NB4 (cell line): ENCODE measurements around the gene RTP4.

Experiments used
- MAX ChIP-seq: IDR thresholded peaks from 2 replicates; pipeline ENCODE4 v1.6.1; 2011; ENCODE audit warnings: low read depth, low read length
- MYC ChIP-seq: IDR thresholded peaks from 2 replicates; pipeline ENCODE4 v1.6.1; 2011; ENCODE audit warnings: low read depth, low read length
- POLR2A ChIP-seq: IDR thresholded peaks from 2 replicates; pipeline ENCODE4 v1.6.1; 2011; ENCODE audit warnings: mild to moderate bottlenecking; ENCODE audit not compliant: insufficient read length; ENCODE audit errors: extremely low read depth
- TF ChIP-seq, protein P1 (sequence below): IDR thresholded peaks from one replicate; pipeline ENCODE4 v1.5.1; 2012; ENCODE audit warnings: low read depth, low read length

GRCh38 chr3:187328691-187329090 is 39.5 kb upstream of the RTP4 start:
- TF ChIP-seq, protein P1, sequence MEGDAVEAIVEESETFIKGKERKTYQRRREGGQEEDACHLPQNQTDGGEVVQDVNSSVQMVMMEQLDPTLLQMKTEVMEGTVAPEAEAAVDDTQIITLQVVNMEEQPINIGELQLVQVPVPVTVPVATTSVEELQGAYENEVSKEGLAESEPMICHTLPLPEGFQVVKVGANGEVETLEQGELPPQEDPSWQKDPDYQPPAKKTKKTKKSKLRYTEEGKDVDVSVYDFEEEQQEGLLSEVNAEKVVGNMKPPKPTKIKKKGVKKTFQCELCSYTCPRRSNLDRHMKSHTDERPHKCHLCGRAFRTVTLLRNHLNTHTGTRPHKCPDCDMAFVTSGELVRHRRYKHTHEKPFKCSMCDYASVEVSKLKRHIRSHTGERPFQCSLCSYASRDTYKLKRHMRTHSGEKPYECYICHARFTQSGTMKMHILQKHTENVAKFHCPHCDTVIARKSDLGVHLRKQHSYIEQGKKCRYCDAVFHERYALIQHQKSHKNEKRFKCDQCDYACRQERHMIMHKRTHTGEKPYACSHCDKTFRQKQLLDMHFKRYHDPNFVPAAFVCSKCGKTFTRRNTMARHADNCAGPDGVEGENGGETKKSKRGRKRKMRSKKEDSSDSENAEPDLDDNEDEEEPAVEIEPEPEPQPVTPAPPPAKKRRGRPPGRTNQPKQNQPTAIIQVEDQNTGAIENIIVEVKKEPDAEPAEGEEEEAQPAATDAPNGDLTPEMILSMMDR = no peak
- no peak for TF ChIP-seq POLR2A
- TF ChIP-seq MAX = no peak
- TF ChIP-seq MYC = no peak
